Spleen (tissue), 11 donors: Measurements from ENCODE around the gene DTNB. TPM values are rescaled to one million over a fixed set of nuclear protein-coding genes. Genes with fewer than 3 reads are reported as not detected.
A peak's percentile ranks its signal among the peaks of the same experiment; 100 is the strongest.
"Not testable (repeated sequence)": the region's sequence is repeated elsewhere in the genome, so short reads cannot be mapped to it uniquely, and the experiment has no call there.

Experiments used
- DNase-seq: peaks from one replicate; pipeline ENCODE4 v3.0.0-alpha.2; 2020
- H3K27ac ChIP-seq, 8 donors: fragments of 200-600 bp; sonication (generic) in 7 of 8; 1 replicate in 4 of 8; 2 replicates in 4 of 8; pipeline versions ENCODE4 v1.5.0 to v1.8.0; 2016 to 2021; ENCODE audit warnings: inconsistent platforms in 4 of 8, mild to moderate bottlenecking in 4 of 8, moderate library complexity in 1 of 8
- H3K27me3 ChIP-seq, 7 donors: fragments of 200-600 bp; sonication (generic) in 6 of 7; replicated peaks in 1 of 7; 1 replicate in 4 of 7; 2 replicates in 3 of 7; pipeline versions ENCODE4 v1.5.0 to v1.8.0; 2016 to 2021; ENCODE audit warnings: inconsistent platforms in 3 of 7, mild to moderate bottlenecking in 1 of 7
- H3K36me3 ChIP-seq, 6 donors: fragments of 200-600 bp; sonication (generic) in 5 of 6; 1 replicate in 4 of 6; 2 replicates in 2 of 6; pipeline versions ENCODE4 v1.5.0 to v1.8.0; 2016 to 2021; ENCODE audit warnings: inconsistent platforms in 2 of 6
- H3K4me1 ChIP-seq, 6 donors: fragments of 200-600 bp; sonication (generic) in 5 of 6; 1 replicate in 3 of 6; 2 replicates in 3 of 6; pipeline versions ENCODE4 v1.5.0 to v1.8.0; 2016 to 2021; ENCODE audit warnings: inconsistent platforms in 3 of 6
- H3K4me3 ChIP-seq, 8 donors: fragments of 200-600 bp; sonication (generic) in 7 of 8; 1 replicate in 4 of 8; 2 replicates in 4 of 8; pipeline versions ENCODE4 v1.5.0 to v1.8.0; 2016 to 2021; ENCODE audit warnings: inconsistent platforms in 4 of 8, mild to moderate bottlenecking in 4 of 8, moderate library complexity in 2 of 8
- H3K9me3 ChIP-seq, 8 donors: fragments of 200-600 bp; sonication (generic) in 7 of 8; 1 replicate in 4 of 8; 2 replicates in 4 of 8; pipeline versions ENCODE4 v1.5.0 to v1.8.0; 2016 to 2021; ENCODE audit warnings: inconsistent platforms in 4 of 8
- POLR2A ChIP-seq, 3 donors: fragments of 450-650 bp; IDR thresholded peaks; one replicate each; pipeline ENCODE4 v1.5.1; 2017; ENCODE audit warnings: antibody characterized with exemption in 3 of 3, mild to moderate bottlenecking in 1 of 3
- POLR2AphosphoS5 ChIP-seq, 3 donors: sonication (generic); formaldehyde crosslinking; IDR thresholded peaks; one replicate each; pipeline ENCODE4 v1.5.1; 2017; ENCODE audit warnings: antibody characterized with exemption in 3 of 3
- WGBS, 5 donors: extraction: QIAGEN DNeasy Blood & Tissue Kit in 3 of 5; methylation state at CpG; one replicate each; pipeline versions ENCODE4 v1.1.5 to v1.1.7; 2013 to 2018; 5-methylcytosine and 5-hydroxymethylcytosine counted together
- intact Hi-C: fragments of 100-400 bp; cut with DNase I; formaldehyde crosslinking; loops from one replicate; pipeline ENCODE4 v1.15.0; 2023; ENCODE audit warnings: low total_unique reads
- polyA plus RNA-seq, 3 donors: library from polyadenylated mRNA; stranded (reverse); fragments of 200-250 nt; gene quantifications; one replicate each; pipeline ENCODE4 v1.2.1, GENCODE V29; 2013
- total RNA-seq, 7 donors: library from RNA; depleted of rRNA in 3 of 7; stranded (reverse); fragments of >200 nt in 3 of 7; fragmentation: NEBNext Ultra II Directional in 4 of 7; extraction: Animal tissue kit (Norgen Biotek cat#: 25700) in 4 of 7; gene quantifications; one replicate each; pipeline versions ENCODE4 v1.1.0 to v1.2.1, GENCODE V29; 2016 to 2021
- TF ChIP-seq, protein P1 (sequence below), 11 experiments: fragments of 200-600 bp in 7 of 11; fragments of 450-650 bp in 4 of 11; sonication (generic) in 4 of 11; IDR thresholded peaks in 8 of 11; conservative IDR thresholded peaks in 3 of 11; 1 replicate in 7 of 11; 2 replicates in 4 of 11; pipeline versions ENCODE4 v1.4.0 to v1.8.0; 2016 to 2021; ENCODE audit warnings: antibody characterized with exemption in 11 of 11, inconsistent platforms in 4 of 11, mild to moderate bottlenecking in 1 of 11
- donor health status: healthy with polysubstance abuse.
- donor health status: DM: no; HTN: no; CAD: no; lungs with moderate emphysema.
- donor health status: DM: no; HTN: no; CAD: no.
- donor health status: Bipolar disorder and iron deficiency.
- donor health status: healthy.
- donor health status: DM: no; HTN: no; CAD: no.
- donor health status: DM: yes; HTN: yes; CAD: no.

Gene DTNB
- total and polyA plus RNA-seq, 10 donors = 4.5 to 28.9 (median 20.4) TPM

DNA sequence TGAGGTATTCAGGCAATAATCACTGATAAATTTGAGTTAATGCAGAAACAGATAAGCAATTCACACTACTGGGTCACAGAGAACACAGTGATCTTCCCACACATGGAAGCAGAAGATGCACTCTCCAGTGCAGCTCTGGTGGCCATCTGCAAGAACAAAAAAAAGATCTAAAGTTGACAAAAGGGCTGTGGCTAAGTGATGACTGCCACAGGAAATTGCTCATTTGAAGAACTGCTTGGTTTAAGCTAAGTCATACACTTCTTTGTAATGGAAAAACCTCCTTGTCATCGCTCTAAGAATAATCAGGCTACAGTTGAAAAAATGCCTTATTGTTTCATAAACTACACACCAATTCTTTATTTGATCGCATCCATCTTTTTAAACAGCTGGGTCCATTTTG, 115.1 kb downstream of the DTNB start:
- 17 to 32% (median 27%) methylated on average over 2 of the region's 2 CpGs for WGBS, 5 donors

DNA sequence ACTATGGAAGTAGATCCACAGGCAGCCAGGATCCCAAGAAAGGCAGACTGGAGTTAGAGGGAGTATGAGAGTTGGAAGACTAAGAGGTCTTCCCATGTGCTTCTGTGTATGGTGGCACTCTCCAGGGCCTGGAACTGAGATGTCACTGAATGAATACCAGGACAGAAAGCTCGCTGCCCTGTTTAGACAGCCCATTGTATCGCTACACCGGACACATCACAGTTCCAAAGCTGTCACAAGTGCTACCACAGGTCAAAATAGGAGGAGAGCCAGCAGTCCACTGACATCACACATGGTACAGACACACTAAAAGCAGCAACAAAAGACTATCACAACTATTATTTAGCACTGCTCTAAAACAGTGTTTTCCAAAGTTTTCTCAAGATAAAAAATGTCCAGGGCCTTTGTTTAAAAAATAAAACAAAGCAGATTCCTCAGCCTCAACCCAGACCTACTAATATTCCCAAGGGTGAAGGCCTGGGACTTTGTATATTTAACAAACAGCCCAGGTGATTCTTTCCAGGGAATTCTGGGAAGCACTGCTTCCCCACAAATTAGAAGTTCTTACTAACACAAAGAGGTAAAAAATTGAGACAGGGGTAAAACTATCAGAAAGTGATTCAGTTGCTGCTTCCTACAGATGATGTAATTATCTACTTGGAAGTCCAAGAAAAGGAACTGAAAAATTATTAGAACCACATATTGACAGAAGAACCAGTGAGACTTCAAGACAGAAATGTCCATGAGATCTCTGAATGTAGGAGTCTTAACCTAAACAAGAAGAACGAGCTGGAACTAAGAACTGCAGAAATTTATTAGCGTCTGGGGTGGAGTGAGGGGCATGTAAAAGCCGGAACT, 116.0 kb downstream of the DTNB start:
- Histone ChIP-seq H3K27ac (peak overlapping the region in 6 of 8 donors; percentile 24 to 70 (median 56)), H3K4me1 (peaks cover 11 to 25% (median 18%) of the 10 kb centered on the region in 6 donors), H3K27me3 (no peaks in the 10 kb centered on the region), H3K9me3 (no peaks in the 10 kb centered on the region), H3K36me3 (no peaks in the 10 kb centered on the region), H3K4me3 (no peak overlapping the region)
- WGBS, 5 donors = 72 to 90% (median 89%) methylated on average over 6 of the region's 6 CpGs
- intact Hi-C loops = no loop called here
- DNase-seq = no peak
- TF ChIP-seq, protein P1, sequence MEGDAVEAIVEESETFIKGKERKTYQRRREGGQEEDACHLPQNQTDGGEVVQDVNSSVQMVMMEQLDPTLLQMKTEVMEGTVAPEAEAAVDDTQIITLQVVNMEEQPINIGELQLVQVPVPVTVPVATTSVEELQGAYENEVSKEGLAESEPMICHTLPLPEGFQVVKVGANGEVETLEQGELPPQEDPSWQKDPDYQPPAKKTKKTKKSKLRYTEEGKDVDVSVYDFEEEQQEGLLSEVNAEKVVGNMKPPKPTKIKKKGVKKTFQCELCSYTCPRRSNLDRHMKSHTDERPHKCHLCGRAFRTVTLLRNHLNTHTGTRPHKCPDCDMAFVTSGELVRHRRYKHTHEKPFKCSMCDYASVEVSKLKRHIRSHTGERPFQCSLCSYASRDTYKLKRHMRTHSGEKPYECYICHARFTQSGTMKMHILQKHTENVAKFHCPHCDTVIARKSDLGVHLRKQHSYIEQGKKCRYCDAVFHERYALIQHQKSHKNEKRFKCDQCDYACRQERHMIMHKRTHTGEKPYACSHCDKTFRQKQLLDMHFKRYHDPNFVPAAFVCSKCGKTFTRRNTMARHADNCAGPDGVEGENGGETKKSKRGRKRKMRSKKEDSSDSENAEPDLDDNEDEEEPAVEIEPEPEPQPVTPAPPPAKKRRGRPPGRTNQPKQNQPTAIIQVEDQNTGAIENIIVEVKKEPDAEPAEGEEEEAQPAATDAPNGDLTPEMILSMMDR (IDR thresholded peaks at IDR 0.05 in 8 of 11, conservative IDR thresholded peaks at IDR 0.05 in 3 of 11) = no peak
- TF ChIP-seq POLR2AphosphoS5 (IDR thresholded peaks at IDR 0.05) = no peak
- TF ChIP-seq POLR2A (IDR thresholded peaks at IDR 0.05) = no peak

More for the DNA sequence above, 115.1 kb downstream of the DTNB start:
- no peak overlapping the region for H3K4me3 ChIP-seq
- H3K27me3 ChIP-seq = no peaks in the 10 kb centered on the region
- TF ChIP-seq POLR2A (IDR thresholded peaks at IDR 0.05) = no peak
- TF ChIP-seq, protein P1 (IDR thresholded peaks at IDR 0.05 in 8 of 11, conservative IDR thresholded peaks at IDR 0.05 in 3 of 11) = peak in 1 of 11 experiments; percentile 7
- TF ChIP-seq POLR2AphosphoS5 (IDR thresholded peaks at IDR 0.05) = peak in 1 of 3 donors; percentile 19
- no peaks in the 10 kb centered on the region for H3K9me3 ChIP-seq
- intact Hi-C loops = no loop called here
- peaks cover 11 to 25% (median 18%) of the 10 kb centered on the region in 6 donors for H3K4me1 ChIP-seq
- no peaks in the 10 kb centered on the region for H3K36me3 ChIP-seq
- no peak for DNase-seq
- peak overlapping the region in 6 of 8 donors; percentile 24 to 70 (median 56) for H3K27ac ChIP-seq

DNA sequence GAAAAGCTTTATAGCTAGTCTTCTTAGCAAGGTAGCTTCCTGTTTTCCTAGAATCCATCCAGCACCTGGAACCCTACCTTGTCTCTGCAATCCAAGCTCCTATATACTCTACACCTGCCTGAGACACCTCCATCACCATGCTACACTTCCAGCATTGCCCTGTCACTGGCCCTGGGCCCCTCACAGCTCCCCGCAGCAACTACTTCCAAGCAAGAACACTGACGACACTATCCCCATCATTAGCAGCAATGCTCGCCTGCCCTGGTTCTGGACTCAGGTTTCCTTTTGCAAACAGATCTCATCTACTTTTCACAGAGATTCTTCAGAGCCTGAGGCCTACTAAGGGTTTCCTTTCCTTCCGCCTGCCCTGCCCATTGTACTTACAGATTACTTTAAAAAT, 121.1 kb downstream of the DTNB start:
- no peak for DNase-seq
- H3K9me3 ChIP-seq = no peaks in the 10 kb centered on the region
- no peak overlapping the region for H3K27ac ChIP-seq
- no peak overlapping the region for H3K4me3 ChIP-seq
- peaks cover 0 to 13% (median 3%) of the 10 kb centered on the region in 6 donors for H3K4me1 ChIP-seq
- H3K36me3 ChIP-seq = no peaks in the 10 kb centered on the region
- intact Hi-C loops = no loop called here
- TF ChIP-seq POLR2AphosphoS5 (IDR thresholded peaks at IDR 0.05) (no peak), POLR2A (IDR thresholded peaks at IDR 0.05) (no peak)
- TF ChIP-seq, protein P1 (IDR thresholded peaks at IDR 0.05 in 8 of 11, conservative IDR thresholded peaks at IDR 0.05 in 3 of 11) = no peak
- 94 to 99% (median 98%) methylated on average over 4 of the region's 4 CpGs for WGBS, 5 donors
- H3K27me3 ChIP-seq = no peaks in the 10 kb centered on the region

DNA sequence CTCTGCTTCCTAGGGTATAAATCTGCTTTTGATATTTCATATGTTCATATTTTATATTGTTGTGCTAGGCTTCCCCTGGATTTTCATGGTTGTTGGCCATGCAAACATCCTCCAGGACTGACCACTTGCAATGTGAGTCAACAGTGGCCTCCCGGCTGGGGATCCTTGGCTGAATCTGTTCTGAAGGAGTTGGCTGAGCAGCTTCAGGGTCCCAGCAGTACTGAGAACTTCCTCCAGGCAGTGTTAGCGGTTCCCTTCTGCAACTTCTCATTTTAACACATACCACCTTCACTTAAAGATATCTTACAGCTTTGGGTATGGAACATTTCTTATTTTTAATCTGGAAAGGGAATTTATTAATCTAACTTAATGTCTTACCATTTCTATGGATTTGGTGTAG, 122.1 kb downstream of the DTNB start:
- Histone ChIP-seq H3K4me3 (no peak overlapping the region), H3K9me3 (no peaks in the 10 kb centered on the region), H3K4me1 (peaks cover 0 to 7% (median 0%) of the 10 kb centered on the region in 6 donors), H3K27me3 (no peaks in the 10 kb centered on the region), H3K27ac (no peak overlapping the region), H3K36me3 (no peaks in the 10 kb centered on the region)
- WGBS, 5 donors = 48 to 75% (median 62%) methylated on average over 2 of the region's 2 CpGs
- intact Hi-C loops = no loop called here
- no peak for TF ChIP-seq POLR2A (IDR thresholded peaks at IDR 0.05)
- TF ChIP-seq, protein P1 (IDR thresholded peaks at IDR 0.05 in 8 of 11, conservative IDR thresholded peaks at IDR 0.05 in 3 of 11) = peak in 1 of 11 experiments; percentile 8
- no peak for DNase-seq

DNA sequence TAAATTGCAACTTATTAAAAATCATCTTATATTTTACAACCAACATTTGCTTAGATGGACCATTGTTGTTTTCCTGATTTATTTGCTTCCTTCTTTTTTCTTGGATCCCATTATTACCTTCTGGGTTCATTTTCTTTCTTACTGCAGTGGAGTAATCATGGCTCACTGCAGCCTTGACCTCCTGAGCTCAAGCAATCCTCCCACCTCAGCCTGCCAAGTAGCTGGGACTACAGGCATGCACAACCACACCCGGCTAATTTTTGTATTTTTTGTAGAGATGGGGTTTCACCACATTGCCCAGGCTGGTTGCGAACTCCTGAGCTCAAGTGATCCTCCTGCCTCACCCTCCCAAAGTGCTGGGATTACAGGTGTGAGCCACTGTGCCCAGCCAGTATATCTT, 123.8 kb downstream of the DTNB start:
- not testable (repeated sequence) for H3K36me3 ChIP-seq, H3K9me3 ChIP-seq, H3K27me3 ChIP-seq, H3K4me3 ChIP-seq, H3K27ac ChIP-seq, DNase-seq, H3K4me1 ChIP-seq
- intact Hi-C loops = loop anchor here (10.0 kb wide), 1 partner anchor 65 kb away; no protein-coding TSS in a partner anchor
- WGBS, 5 donors = 76 to 88% (median 86%) methylated on average over 2 of the region's 2 CpGs
